ENCODE results near the gene GRM1. TPM values are rescaled to one million over a fixed set of nuclear protein-coding genes. Genes with fewer than 3 reads are reported as not detected.
"Not testable (repeated sequence)": the region's sequence is repeated elsewhere in the genome, so short reads cannot be mapped to it uniquely, and the experiment has no call there.

Gene GRM1
- total RNA-seq, 2 donors from 2014 or later: 0.54 TPM; not detected in 1

DNA sequence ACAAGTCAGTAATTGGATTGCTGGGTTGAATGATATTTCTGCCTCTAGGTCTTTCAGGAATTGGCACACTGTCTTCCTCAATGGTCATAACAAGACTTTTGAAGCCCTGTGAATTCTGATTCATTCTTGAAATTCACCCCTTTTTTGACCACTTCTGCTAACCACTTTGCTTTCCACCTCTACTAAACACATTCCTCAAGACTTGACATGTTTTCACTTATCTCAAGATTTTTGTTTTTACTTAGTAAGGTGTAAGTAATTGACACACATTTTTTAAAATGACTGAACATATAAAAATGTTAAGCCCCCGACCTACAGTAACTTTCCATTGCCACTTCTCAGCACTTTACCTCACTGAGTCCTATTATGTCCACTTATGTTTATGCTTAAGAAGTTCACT lies 239.1 kb downstream of the GRM1 start:
- H3K36me3 ChIP-seq: no peaks in the 10 kb centered on the region
- DNase-seq (ENCODE audit: low spot score) (no peak), ATAC-seq (ENCODE audit: insufficient number of reproducible peaks, low FRiP score, low read depth) (no peak)
- H3K27me3 ChIP-seq (replicated peaks; ENCODE audit: insufficient read depth): no peaks in the 10 kb centered on the region
- H3K9me3 ChIP-seq: no peaks in the 10 kb centered on the region
- H3K4me1 ChIP-seq (ENCODE audit: control insufficient read depth in 1 of 2, low read depth in 2 of 2): no peaks in the 10 kb centered on the region
- H3K4me3 ChIP-seq: no peak overlapping the region
- TF ChIP-seq CTCF (IDR thresholded peaks at IDR 0.05): no peak
- H3K27ac ChIP-seq: no peak overlapping the region

GRCh38 chr6:146269482-146269881 lies 240.6 kb downstream of the GRM1 start:
- no peak for DNase-seq (ENCODE audit: low spot score)
- H3K27me3 ChIP-seq (replicated peaks; ENCODE audit: insufficient read depth): no peaks in the 10 kb centered on the region

GRCh38 chr6:146271163-146271562 lies 242.3 kb downstream of the GRM1 start:
- H3K27ac ChIP-seq; H3K4me1 ChIP-seq (ENCODE audit: control insufficient read depth in 1 of 2, low read depth in 2 of 2); ATAC-seq (ENCODE audit: insufficient number of reproducible peaks, low FRiP score, low read depth); DNase-seq (ENCODE audit: low spot score); H3K9me3 ChIP-seq; H3K27me3 ChIP-seq (replicated peaks; ENCODE audit: insufficient read depth); H3K36me3 ChIP-seq; H3K4me3 ChIP-seq: not testable (repeated sequence)

More at GRCh38 chr6:146269482-146269881, 240.6 kb downstream of the GRM1 start:
- no peaks in the 10 kb centered on the region for H3K9me3 ChIP-seq
- H3K36me3 ChIP-seq: no peaks in the 10 kb centered on the region
- no peak overlapping the region for H3K27ac ChIP-seq
- no peak for ATAC-seq (ENCODE audit: insufficient number of reproducible peaks, low FRiP score, low read depth)
- H3K4me1 ChIP-seq (ENCODE audit: control insufficient read depth in 1 of 2, low read depth in 2 of 2): no peaks in the 10 kb centered on the region
- H3K4me3 ChIP-seq: no peak overlapping the region
- no peak for TF ChIP-seq CTCF (IDR thresholded peaks at IDR 0.05)

- no peak overlapping the region for H3K4me3 ChIP-seq
- no peak for ATAC-seq (ENCODE audit: insufficient number of reproducible peaks, low FRiP score, low read depth)
- no peaks in the 10 kb centered on the region for H3K4me1 ChIP-seq (ENCODE audit: control insufficient read depth in 1 of 2, low read depth in 2 of 2)
- no peak for TF ChIP-seq CTCF (IDR thresholded peaks at IDR 0.05)
- DNase-seq (ENCODE audit: low spot score): no peak
- H3K27me3 ChIP-seq (replicated peaks; ENCODE audit: insufficient read depth): no peaks in the 10 kb centered on the region
- no peaks in the 10 kb centered on the region for H3K9me3 ChIP-seq
- no peak overlapping the region for H3K27ac ChIP-seq
- no peaks in the 10 kb centered on the region for H3K36me3 ChIP-seq
Observed at GRCh38 chr6:146273490-146273889, 244.6 kb downstream of the GRM1 start.

GRCh38 chr6:146277142-146277541 lies 248.3 kb downstream of the GRM1 start:
- DNase-seq (ENCODE audit: low spot score) (no peak), ATAC-seq (ENCODE audit: insufficient number of reproducible peaks, low FRiP score, low read depth) (no peak)
- Histone ChIP-seq H3K36me3 (no peaks in the 10 kb centered on the region), H3K27ac (no peak overlapping the region), H3K4me3 (no peak overlapping the region), H3K4me1 (ENCODE audit: control insufficient read depth in 1 of 2, low read depth in 2 of 2) (peaks cover 0 to under 1% of the 10 kb centered on the region in 2 donors), H3K9me3 (no peaks in the 10 kb centered on the region), H3K27me3 (replicated peaks; ENCODE audit: insufficient read depth) (no peaks in the 10 kb centered on the region)
- TF ChIP-seq CTCF (IDR thresholded peaks at IDR 0.05): no peak

DNA sequence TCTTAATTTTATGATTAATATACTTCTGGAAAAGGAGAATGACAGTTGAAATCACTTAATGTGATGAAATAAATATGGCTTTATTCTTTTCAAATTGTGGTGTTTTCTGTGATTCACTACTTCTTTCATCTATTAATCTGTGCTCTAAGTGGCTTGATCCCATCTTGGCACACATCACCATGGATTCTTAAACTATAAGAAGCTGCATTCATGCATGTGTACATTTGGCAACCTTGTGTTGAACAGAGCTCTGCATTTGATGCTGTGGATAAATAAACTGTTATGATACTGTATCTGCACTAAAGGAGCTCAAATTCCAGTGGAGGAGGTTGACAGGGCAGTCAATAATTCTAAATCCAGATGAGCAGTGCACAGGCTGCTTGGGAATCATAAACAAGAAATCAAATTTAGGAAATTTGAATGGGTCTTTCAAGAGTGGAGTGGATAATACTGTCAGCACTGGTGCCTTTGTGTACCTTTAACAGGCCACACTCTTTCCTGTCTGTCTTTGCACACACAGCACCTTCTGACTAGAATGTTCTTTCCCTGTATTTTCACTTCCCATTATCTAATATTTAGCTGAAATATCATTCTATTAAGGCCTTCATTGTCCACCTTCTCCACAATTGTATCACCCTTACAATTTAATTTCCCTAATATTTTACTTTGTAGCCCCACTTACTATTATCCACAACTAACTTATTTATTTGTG lies 252.9 kb downstream of the GRM1 start:
- no peak for TF ChIP-seq CTCF (IDR thresholded peaks at IDR 0.05)
- Histone ChIP-seq H3K4me1 (ENCODE audit: control insufficient read depth in 1 of 2, low read depth in 2 of 2) (peaks cover 0 to 3% of the 10 kb centered on the region in 2 donors), H3K27me3 (replicated peaks; ENCODE audit: insufficient read depth) (no peaks in the 10 kb centered on the region), H3K36me3 (no peaks in the 10 kb centered on the region), H3K9me3 (no peaks in the 10 kb centered on the region), H3K4me3 (no peak overlapping the region), H3K27ac (no peak overlapping the region)
- no peak for ATAC-seq (ENCODE audit: insufficient number of reproducible peaks, low FRiP score, low read depth)
- DNase-seq (ENCODE audit: low spot score): no peak

All from thoracic aorta (tissue), 2 donors.